Left renal cortex interstitium (tissue), 4 donors: ENCODE measurements around the gene RPA3. TPM values are rescaled to one million over a fixed set of nuclear protein-coding genes. Genes with fewer than 3 reads are reported as not detected.

Experiments used
- DNase-seq, 4 donors: peaks; one replicate each; pipeline ENCODE4 v3.0.0-alpha.2; 2013; ENCODE audit warnings: low read depth in 4 of 4, low spot score in 2 of 4, missing footprints in 1 of 4
- polyA plus RNA-seq, 4 donors: library from polyadenylated mRNA; unstranded; fragments of 120-200 nt; gene quantifications; one replicate each; pipeline ENCODE4 v1.2.1, GENCODE V29; 2013; ENCODE audit not compliant: insufficient read length in 4 of 4

RPA3 gene
- 10 to 100 TPM; 55.9 to 80.5 (median 58.1) TPM for polyA plus RNA-seq

DNA sequence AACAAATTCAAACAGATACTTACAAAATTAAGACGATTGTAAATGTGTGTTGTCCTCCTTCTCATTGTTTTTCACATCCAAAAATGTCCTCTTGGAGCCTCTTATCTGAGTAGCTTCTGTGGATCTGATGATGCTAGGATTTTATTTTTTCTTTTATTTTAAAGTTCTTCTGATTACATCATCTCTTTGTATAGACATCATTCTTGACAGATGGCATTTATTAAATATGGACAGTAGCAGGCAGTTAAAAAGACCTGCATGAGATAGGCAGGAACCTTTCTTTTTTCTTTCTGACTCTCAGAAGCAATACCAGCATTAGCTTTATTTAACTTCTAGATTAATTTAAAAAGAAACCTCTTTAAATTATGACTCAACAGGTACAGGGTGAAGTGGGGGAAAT is at the start of gene RPA3:
TSS of gene RPA3 (minus strand) at position 116 of the 400 bp plus-strand sequence. CDS start 78,189 bp downstream, outside the sequence.
- DNase-seq, result no peak

- DNase-seq, result no peak
Observed at GRCh38 chr7:7766671-7767070, 48.3 kb upstream of the RPA3 start.

DNA sequence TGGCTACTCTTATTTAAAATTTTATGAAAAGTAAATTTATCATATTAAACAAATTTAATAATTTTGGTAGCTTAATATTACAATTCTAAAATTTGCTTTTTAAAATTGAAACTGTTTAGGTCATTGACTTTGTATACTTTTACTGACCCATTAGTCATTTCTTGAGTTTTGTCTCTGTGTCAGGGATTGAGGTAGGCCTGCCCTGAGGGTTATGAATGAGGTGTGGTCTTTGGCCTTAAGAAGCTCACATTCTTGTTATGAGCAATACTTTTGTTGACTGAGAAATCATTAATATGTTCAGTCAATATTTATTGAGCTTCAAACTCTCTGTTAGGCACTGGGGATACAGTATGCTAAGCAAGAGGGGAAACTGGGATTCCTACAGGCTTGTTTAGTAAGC is 47.0 kb upstream of the RPA3 start:
- no peak for DNase-seq

DNA sequence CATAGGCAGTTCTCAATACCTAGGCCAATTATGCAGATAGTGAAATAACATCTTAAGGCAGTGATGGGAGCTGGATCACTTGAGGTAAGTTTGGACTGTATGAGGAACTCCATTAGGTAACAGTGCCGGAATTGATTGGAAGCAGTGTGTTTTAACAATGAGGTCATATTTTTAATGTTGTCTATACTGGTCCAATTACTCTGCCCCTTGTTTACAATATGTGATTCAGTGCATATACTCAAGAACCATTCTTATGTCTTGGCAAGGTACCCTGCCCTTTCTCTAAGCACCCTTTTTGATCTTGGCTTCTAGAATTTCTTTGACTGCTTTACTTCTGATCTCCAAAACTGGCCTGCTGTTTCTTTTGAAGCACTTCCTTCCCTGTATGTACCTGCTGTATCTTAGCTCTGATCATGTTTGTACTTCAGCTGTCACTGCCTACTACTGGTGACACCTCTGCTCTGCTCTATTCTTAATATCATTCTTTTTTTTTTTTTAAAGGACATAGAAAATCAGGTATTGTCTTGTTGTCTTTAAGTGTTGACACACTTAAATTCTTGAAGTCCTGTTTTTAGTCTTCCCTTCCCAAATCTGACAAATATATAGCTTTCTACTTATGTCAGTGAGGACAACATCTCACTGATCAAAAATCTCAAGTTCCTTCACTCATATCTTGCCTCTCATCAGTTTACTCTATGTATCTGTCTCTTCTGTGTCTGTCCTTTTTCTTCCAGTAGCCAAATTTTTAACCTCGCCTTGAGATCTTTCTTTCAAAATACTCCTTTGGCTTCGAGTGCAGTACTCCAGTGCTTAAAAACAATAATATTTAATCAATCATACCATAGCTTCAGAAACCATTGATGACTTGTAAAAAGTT is 46.4 kb upstream of the RPA3 start:
- no peak for DNase-seq

DNA sequence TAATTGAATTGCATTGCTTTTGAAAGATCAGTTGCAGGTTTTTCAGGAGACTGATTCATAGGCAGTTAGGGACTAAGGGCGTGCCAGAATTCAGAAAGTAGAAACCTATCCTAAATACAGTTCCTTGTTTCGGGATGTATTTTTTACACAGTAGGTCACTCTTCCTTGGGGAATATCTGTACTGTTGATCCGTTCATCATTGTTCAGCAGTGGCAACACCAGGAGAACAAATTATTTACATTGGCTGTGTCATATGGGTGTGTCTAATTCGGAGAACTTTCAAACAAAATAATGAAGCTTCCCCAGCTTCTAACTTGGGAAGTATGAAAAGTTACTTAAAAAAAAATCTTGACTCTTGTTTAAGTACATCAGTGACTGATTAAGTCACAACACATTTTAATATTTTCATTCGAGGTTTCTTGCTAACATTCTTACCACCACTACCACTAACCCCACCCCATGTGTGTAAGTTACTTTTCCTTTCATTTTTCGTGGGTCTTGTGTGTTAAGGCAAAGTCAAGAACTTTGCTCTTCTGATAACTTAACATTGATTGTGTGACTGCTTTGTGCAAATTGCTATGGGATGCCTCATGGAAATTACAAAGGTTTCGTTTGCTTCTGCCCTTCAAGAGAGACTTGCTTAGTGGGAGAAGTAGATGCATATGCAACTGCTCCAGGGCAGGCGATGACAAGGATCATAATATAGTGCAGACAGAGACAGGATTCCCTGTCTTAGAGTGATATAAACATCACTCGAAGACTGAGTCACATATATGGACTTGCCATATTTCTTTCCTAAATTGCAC is 43.8 kb upstream of the RPA3 start:
- no peak for DNase-seq

GRCh38 chr7:7761340-7761973 is 43.0 kb upstream of the RPA3 start:
- DNase-seq, result no peak

DNA sequence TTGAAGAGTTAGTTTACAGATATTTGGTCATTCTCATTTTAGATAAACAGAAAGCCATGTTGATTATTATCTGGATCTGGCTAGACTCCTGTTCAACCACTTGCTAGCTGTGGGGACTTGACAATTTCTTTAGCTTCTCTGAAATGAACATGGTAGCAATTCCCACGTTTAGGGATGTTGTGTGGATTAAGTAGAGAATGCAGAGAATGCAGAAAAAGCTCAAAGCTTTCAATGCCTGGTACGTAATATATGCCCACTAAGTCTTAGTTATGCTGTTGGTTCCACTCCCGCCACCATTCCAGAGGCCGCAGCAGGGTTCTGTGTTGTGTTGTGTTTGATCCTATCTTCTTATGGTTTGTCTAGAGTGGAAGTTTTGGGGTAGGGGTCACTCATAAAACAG is 39.2 kb upstream of the RPA3 start:
- DNase-seq, result no peak

- DNase-seq, result no peak
Observed at GRCh38 chr7:7756577-7756976, 38.2 kb upstream of the RPA3 start.

DNA sequence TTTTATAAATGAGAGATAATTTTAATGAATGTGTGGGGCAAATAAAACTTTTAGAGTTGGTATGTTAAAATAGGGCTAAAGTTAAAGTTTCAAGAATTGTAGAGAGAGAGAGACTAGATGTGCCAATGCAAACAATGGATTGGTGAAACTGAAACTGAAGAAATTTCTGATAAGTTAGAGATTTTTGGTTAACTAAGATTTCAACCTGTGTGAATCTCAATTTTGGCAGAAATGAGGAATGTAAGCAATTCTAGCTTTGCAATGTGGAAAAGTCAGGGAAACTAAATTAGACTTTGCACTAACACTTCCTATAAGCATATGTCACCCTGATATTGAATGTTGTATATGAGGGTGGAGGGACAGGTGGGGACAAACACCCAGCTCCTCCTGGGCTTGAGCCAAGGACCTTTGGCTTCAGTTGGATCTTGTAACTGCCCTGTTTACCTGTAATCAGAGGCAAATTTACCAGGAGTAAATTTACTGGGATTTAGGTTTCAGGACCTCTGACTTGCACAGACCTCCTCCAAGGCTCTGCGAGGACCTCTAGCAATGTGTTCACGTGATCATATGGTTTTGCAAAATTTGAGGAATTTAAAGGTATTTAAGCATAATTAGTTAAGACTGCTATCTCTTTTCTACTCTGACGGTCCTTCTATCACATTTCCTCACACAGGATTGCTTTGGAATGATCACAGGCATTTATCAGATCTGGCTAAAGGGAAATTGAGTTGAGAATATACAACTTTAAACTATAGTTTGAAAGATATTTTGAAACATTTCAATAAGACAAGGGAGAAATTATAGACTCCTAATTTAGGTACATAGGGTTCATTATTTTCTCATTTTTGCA is 33.1 kb upstream of the RPA3 start:
- no peak for DNase-seq

DNA sequence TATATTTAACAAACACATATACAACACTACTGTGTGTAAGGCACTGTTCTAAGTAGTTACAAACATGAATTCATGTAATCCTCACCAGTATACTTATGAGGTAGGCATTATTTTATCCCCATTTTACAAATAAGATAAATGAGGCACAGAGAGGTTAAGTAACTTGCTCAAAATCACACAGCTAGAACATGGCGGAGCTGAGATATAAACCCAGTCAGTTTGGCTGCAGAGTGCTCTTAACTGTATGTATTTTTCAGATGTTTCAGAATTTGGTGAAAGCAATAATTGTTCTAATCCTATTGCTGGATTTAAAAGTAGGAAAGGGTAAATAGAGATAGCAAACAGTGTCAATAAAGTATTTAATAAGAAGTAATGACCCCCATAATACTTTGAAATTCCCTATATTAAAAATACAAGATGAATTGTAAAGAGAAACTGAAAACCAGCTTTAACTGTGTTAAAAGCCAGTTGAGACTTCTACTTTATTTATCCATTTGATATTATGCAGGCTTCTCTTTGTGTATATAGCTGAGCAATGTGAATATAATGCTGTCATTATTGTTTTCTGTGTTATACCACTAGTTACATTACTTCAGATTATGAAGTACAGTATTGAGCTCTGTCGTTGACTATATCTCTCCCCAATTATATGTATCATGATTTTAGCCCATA is 32.3 kb upstream of the RPA3 start:
- DNase-seq, result no peak

DNA sequence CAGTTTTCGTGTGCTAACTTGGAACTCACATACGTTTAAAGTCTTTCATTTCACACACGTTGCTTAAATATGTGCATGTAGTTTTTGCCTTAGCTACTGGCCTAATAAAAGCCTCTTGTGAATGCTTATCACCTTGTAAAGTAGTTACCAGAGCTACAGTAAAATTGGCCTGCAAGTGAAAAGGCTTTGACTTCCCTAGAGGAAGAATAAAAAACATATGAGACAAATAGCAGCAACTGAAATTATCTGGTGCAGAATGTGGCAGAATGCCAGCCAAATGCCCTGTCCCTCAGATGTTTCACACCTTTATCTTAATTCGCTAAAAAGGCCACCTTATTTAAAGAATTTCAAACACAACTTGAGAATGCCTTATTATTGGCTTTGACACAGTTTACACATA is 28.1 kb upstream of the RPA3 start:
- no peak for DNase-seq

DNA sequence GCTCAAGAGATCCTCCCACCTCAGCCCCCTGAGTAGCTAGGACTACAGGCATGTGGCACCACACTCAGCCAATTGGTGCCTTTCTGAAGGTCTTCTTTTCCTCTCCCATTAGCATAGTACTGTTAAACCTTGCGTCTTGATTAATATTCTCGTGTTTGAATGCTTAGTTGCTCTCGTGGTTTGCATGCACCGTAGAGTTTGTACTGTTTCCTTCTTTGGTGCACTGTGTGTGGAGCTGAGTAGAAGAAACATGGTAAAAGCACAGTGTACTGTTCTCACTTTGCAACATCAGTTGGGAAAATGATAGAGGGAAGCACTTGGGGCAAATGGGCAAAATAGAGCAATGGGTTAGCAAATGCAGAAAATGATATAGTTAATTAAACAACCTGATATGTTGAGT is 27.6 kb upstream of the RPA3 start:
- no peak for DNase-seq

- DNase-seq, result no peak
Observed at GRCh38 chr7:7745258-7745657, 26.9 kb upstream of the RPA3 start.

- no peak for DNase-seq
Observed at GRCh38 chr7:7742223-7742622, 23.8 kb upstream of the RPA3 start.

- no peak for DNase-seq
Observed at GRCh38 chr7:7740037-7740355, 21.6 kb upstream of the RPA3 start.

DNA sequence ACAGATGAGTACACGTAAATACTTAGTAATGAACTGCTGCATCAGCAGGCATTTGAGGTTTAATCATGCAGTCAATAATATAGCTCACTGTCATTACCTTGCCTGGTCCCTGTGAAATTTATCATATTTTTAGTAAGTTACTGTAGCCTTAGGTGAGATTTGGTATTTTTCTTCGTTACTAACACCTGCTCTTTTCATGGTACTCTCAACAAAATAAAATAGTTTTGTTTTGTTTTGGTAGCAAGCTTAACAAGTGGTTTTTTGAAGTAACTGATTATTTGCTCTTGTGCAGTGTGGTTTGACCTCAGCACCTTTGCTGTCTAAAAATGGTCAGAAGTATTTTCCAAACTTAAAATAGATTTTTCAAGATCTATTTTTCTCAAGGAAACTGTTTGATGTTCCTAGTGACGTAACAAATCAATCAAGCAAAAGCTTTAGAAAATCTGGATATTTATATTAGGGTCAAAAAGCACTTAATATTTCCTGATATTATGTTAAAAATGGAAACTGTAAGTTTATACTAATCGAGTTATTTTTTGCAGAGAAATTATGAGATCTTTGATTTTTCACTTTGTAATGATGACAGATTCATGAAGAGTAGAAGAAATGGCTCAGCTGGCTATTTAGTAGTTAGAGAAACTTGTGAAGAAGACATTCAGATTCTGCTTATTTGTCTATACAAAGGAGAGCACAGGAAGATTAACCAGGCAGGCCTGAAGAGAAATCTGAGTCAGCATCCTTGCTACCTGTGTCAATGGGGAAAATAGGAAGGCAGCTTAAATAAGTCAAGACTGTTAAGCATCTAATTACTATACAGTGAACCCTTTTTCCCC is 21.0 kb upstream of the RPA3 start:
- no peak for DNase-seq

DNA sequence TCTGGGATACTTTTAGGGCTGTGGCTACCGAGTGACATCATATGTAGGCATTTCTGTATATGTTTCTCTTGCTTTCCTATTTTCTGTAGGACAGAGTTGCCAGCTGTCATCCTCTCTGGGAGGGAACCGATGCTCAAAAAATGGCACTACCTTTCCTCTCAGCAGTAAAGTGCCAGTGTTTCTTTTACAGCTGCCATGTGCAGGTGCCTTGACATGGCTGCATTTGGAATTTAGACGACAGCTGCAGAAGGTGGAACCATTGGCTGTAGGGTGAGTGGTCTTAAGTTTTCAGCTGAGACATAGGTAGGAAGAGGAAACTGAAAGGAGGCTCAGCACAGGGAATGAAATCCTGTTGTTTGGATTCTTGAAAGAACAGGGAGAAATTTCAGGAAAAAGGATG is 20.2 kb upstream of the RPA3 start:
- DNase-seq, result no peak

GRCh38 chr7:7738177-7738576 is 19.8 kb upstream of the RPA3 start:
- DNase-seq, result no peak

DNA sequence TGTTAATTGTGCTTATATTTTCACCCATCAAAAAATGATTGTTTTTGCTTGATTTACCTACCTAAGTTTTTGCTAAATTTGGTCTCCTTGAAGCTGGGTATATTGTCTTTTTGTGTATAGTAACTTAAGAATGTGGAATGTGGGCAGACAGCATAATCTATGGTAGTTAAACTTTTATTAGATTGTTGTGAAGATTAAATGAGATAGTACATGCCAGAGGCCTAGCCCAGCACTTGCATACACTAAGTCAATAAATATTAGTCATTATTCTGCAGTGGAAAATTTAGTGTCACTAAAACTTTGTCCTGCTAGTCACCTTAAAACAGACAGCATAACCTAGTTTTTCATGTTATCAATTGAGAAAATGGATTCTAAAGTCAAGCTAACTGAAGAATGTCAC is 19.3 kb upstream of the RPA3 start:
- no peak for DNase-seq
